Aorta (tissue), 5 donors: Measurements from ENCODE around the gene IGDCC3. TPM values are rescaled to one million over a fixed set of nuclear protein-coding genes. Genes with fewer than 3 reads are reported as not detected.
A peak's percentile ranks its signal among the peaks of the same experiment; 100 is the strongest.

ENCODE experiments used
- ATAC-seq: fragments of 200-7000 bp; cut with Tn5 transposase; one replicate; pipeline ENCODE4 v1.9.1; 2022; ENCODE audit warnings: moderate library complexity; ENCODE audit not compliant: low FRiP score
- DNase-seq, 2 donors: peaks; one replicate each; pipeline ENCODE4 v3.0.0-alpha.2; 2020
- H3K27ac ChIP-seq, 2 donors: one replicate each; pipeline ENCODE4 v1.5.1; 2013; ENCODE audit warnings: low read length in 2 of 2, mild to moderate bottlenecking in 2 of 2, moderate library complexity in 2 of 2, control low read depth in 1 of 2, inconsistent platforms in 1 of 2, low read depth in 1 of 2
- H3K27me3 ChIP-seq, 2 donors: one replicate each; pipeline ENCODE4 v1.6.1; 2013; ENCODE audit warnings: control low read depth in 1 of 2, low read length in 1 of 2, mild to moderate bottlenecking in 1 of 2, moderate library complexity in 1 of 2; ENCODE audit not compliant: insufficient read depth in 2 of 2, control insufficient read depth in 1 of 2
- H3K36me3 ChIP-seq, 2 donors: one replicate each; pipeline ENCODE4 v1.6.1; 2013; ENCODE audit warnings: control low read depth in 1 of 2, low read length in 1 of 2, mild to moderate bottlenecking in 1 of 2; ENCODE audit not compliant: insufficient read depth in 2 of 2, control insufficient read depth in 1 of 2
- H3K4me1 ChIP-seq, 2 donors: one replicate each; pipeline ENCODE4 v1.6.1; 2013; ENCODE audit warnings: low read length in 2 of 2, control low read depth in 1 of 2, mild to moderate bottlenecking in 1 of 2, moderate library complexity in 1 of 2; ENCODE audit not compliant: insufficient read depth in 2 of 2, control insufficient read depth in 1 of 2
- H3K4me3 ChIP-seq, 2 donors: one replicate each; pipeline ENCODE4 v1.5.1; 2013; ENCODE audit warnings: low read length in 2 of 2, control low read depth in 1 of 2, mild to moderate bottlenecking in 1 of 2
- H3K9me3 ChIP-seq: one replicate; pipeline ENCODE4 v1.6.1; 2013; ENCODE audit warnings: mild to moderate bottlenecking, low read length; ENCODE audit not compliant: control insufficient read depth
- WGBS, 2 donors: extraction: QIAGEN DNeasy Blood & Tissue Kit; methylation state at CpG; one replicate each; pipeline ENCODE4 v1.1.7; 2013; 5-methylcytosine and 5-hydroxymethylcytosine counted together
- intact Hi-C, 2 donors: fragments of 100-400 bp; cut with DNase I; formaldehyde crosslinking; loops; one replicate each; pipeline versions ENCODE4 v1.14.2 to v1.15.0; 2022
- polyA plus RNA-seq, 2 donors: library from polyadenylated mRNA; stranded (reverse); fragments of 200-250 nt; gene quantifications; one replicate each; pipeline ENCODE4 v1.2.3, GENCODE V29; 2013
- total RNA-seq, 2 donors: library from RNA; stranded (reverse); fragmentation: NEBNext Ultra II Directional; extraction: Animal tissue kit (Norgen Biotek cat#: 25700); gene quantifications; one replicate each; pipeline ENCODE4 v1.2.1, GENCODE V29; 2021
- donor health status: healthy with polysubstance abuse.
- donor health status: Bipolar disorder and iron deficiency.
- donor health status: DM: no; HTN: no; CAD: no.
- donor health status: DM: no; HTN: no; CAD: no.
- donor health status: DM: yes; HTN: yes; CAD: no.

IGDCC3 gene
- total and polyA plus RNA-seq, 4 donors: not detected

DNA sequence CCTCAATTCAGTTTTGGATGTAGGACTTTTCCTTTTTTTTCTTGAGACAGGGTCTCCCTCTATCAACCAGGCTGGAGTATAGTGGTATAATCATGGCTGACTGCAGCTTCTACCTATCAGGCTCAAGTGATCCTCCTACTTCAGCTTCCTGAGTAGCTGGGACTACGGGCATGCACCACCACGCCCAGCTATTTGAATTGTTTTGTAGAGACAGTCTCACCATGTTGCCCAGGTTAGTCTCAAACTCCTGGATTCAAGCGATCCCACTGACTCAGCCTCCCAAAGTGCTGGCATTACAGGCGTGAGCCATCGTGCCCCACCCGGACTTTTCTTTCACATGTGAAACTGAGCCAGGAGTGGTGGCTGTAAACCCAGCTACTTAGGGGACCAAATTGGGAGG lies 69.8 kb downstream of the IGDCC3 start:
- Histone ChIP-seq H3K9me3 (no peaks in the 10 kb centered on the region), H3K4me1 (no peaks in the 10 kb centered on the region), H3K36me3 (no peaks in the 10 kb centered on the region), H3K4me3 (no peak overlapping the region), H3K27ac (no peak overlapping the region), H3K27me3 (no peaks in the 10 kb centered on the region)
- DNase-seq (no peak), ATAC-seq (no peak)
- intact Hi-C loops: no loop called here
- WGBS, 2 donors: 81 to 82% methylated on average over 6 of the region's 6 CpGs

DNA sequence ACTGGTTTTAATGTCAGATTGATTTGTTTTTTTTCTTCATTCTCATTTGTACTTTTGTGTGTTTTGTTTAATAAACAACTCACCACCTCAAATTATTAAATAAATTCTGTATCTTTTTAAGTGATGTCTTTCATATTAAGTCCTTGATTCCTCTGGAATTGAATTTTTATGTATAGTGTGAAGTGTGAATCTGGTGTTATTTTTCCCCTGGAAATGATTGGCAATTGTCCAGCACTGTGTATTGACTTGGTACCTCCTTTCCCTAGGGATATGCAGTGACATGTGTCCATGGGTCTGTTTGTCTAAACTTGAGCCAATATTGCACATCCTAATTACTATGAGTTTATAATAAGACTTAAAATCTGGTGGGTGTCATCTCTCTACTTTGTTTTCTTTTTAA lies 71.3 kb downstream of the IGDCC3 start:
- no peaks in the 10 kb centered on the region for H3K27me3 ChIP-seq
- H3K9me3 ChIP-seq: no peaks in the 10 kb centered on the region
- no peak overlapping the region for H3K27ac ChIP-seq
- intact Hi-C loops: no loop called here
- no peaks in the 10 kb centered on the region for H3K36me3 ChIP-seq
- no peaks in the 10 kb centered on the region for H3K4me1 ChIP-seq
- H3K4me3 ChIP-seq: no peak overlapping the region
- no peak for DNase-seq
- ATAC-seq: no peak

DNA sequence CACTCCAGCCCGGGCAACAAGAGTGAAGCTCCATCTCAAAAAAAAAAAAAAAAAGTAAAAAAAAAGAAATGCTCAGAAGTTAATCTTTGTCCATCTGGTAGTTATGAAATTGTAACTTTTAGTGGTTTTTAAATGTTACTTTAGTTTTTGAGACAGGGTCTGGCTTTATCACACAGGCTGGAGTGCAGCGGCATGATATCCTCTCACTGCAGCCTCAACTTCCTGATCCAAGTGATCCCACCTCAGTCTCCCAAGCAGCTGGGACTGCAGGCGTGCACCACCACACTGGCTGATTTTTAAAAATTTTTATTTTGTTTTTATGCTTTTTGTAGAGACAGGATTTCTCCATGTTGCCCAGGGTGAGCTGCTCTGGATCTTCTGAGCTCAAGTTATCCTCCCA lies 72.0 kb downstream of the IGDCC3 start:
- intact Hi-C loops: no loop called here
- H3K4me1 ChIP-seq: no peaks in the 10 kb centered on the region
- no peak overlapping the region for H3K27ac ChIP-seq
- H3K9me3 ChIP-seq: no peaks in the 10 kb centered on the region
- H3K27me3 ChIP-seq: no peaks in the 10 kb centered on the region
- 63 to 68% methylated on average over 3 of the region's 3 CpGs for WGBS, 2 donors
- H3K4me3 ChIP-seq: no peak overlapping the region
- no peak for DNase-seq
- ATAC-seq: no peak
- H3K36me3 ChIP-seq: no peaks in the 10 kb centered on the region

DNA sequence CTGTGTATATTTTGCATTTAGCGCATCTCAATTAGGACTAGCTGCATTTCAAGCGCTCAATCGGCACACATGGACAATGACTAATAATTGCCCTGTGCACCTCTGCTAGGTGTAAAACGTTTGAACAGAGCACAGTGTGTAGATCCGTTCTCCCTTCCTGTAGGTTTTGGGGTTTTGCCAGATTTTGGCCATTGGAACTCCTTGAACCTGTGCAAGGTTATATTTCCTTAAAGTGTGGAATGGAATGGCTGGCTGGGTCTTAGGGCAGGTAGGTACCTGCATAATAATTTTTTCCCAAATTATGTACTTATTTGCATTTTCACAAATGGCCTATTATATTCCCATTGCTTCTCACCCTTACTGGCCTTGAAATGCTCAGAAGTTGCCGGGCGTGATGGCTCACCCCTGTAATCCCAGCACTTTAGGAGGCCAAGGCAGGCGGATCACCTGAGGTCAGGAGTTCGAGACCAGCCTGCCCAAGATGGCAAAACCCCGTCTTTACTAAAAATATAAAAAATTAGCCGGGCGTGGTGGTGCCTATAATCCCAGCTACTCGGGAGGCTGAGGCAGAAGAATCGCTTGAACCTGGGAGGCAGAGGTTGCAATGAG lies 72.5 kb downstream of the IGDCC3 start:
- Histone ChIP-seq H3K27me3 (no peaks in the 10 kb centered on the region), H3K4me3 (peak overlapping the region in 1 of 2 donors; percentile 32), H3K4me1 (no peaks in the 10 kb centered on the region), H3K36me3 (no peaks in the 10 kb centered on the region), H3K27ac (peak overlapping the region in 1 of 2 donors; percentile 75), H3K9me3 (no peaks in the 10 kb centered on the region)
- 44% methylated on average over 14 of the region's 14 CpGs for WGBS, 2 donors
- intact Hi-C loops: no loop called here
- ATAC-seq (no peak), DNase-seq (peak in 1 of 2 donors; percentile 45)

DNA sequence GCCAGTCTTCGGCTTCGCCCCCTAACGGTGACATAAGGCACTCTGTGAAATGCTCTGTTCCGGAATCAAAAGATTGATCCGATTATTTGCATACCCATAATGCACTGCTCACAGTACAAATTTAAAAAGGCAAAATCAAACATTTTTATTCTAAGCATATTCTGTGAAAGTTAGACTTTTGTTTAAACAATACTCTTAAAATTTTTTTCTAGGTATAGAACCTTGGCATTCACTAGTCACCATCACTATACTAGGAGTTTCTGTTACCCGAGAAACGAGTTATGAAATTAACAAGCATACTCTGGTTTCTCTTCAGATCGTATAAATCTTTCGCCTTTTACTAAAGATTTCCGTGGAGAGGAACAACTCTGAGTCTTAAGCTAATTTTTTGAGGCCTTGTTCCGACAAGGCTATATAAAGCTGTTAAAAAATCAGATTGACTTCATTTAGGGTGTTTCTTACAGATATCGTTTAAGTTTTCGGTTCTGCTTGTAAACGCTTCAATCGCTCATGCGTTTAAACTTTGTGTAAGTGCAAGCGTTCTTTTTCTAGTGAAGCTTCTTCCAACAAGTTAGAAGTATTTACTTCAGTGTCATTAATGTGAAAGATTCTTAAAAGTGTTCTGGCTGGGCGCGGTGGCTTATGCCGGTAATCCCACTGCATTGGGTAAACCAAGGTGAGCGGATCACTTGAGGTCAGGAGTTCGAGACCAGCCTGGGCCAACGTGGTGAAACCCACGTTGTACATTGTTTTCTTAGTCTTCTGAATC lies 73.2 kb downstream of the IGDCC3 start, which contains the start of gene RNU5B-1:
Gene RNU5B-1 (plus strand): TSS at position 297 of the 769 bp plus-strand sequence.
- peak; percentile 84 to 88 for DNase-seq
- peak; percentile 97 for ATAC-seq
- H3K9me3 ChIP-seq: no peaks in the 10 kb centered on the region
- H3K27ac ChIP-seq: peak within 1 kb of the TSS; percentile 30 to 91
- intact Hi-C loops: no loop called here
- WGBS, 2 donors: 0% methylated on average over 24 of the region's 24 CpGs
- peak within 1 kb of the TSS; percentile 40 to 97 for H3K4me3 ChIP-seq
- no peaks in the 10 kb centered on the region for H3K36me3 ChIP-seq
- H3K4me1 ChIP-seq: no peaks in the 10 kb centered on the region
- H3K27me3 ChIP-seq: no peaks in the 10 kb centered on the region

DNA sequence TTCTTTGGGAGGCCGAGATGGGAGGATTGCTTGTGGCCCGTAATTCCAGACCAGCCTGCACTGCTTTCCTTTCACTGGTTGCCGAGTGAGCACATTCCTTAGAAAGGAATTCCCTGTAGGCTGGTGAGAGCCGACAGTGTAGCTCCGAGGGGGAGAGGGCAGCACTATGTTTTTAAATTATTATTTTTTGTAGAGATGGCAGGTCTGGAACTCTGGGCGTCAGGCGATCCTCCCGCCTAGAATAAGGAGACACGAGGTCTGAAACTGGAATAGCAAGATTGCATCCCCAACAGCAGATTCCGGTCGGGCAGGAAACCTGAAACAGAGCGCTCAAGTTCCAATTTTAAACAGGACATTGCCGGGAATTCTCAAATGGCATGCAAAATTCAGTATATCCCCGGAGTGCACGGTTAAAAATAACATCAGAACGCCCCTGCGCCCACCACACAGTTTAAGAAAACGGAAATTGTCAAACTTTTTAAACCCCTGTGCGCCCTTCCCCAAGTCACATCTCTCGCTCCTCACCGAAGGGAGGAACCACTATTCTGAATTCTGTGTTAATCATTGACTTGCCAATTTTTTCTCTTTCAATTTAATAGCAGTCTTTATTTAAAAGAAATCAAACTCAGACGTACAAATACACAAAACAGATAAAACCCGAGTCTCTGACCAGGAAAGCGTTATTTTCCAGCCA lies 74.0 kb downstream of the IGDCC3 start:
- 1% methylated on average over 24 of the region's 24 CpGs for WGBS, 2 donors
- Histone ChIP-seq H3K27ac (peak overlapping the region; percentile 30 to 91), H3K36me3 (no peaks in the 10 kb centered on the region), H3K4me1 (no peaks in the 10 kb centered on the region), H3K27me3 (no peaks in the 10 kb centered on the region), H3K4me3 (peak overlapping the region; percentile 40 to 97), H3K9me3 (no peaks in the 10 kb centered on the region)
- peak; percentile 68 to 70 for DNase-seq
- intact Hi-C loops: no loop called here
- ATAC-seq: peak; percentile 70

DNA sequence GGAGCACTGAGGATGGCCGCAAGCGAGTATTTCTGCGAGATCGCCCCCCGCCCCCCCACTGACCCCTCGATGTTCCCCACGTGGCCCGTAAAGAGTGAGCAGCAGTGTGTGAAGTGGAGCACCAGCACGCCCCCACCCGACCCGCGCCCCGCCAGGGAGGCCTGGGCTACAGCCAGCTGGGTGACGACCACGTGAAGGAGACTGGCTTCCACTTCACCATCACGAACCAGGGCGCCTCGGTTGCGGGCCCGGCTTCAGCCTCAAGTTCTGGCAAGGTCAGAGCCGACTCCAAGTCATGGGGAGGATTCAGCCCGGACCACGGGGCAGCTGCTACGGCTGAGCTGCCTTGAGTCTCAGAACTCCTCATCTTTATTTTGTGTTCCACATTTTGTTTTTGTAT lies 75.7 kb downstream of the IGDCC3 start:
- WGBS, 2 donors: 72 to 76% methylated on average over 24 of the region's 24 CpGs
- no peaks in the 10 kb centered on the region for H3K36me3 ChIP-seq
- H3K9me3 ChIP-seq: no peaks in the 10 kb centered on the region
- intact Hi-C loops: no loop called here
- no peak for ATAC-seq
- no peaks in the 10 kb centered on the region for H3K27me3 ChIP-seq
- no peak overlapping the region for H3K27ac ChIP-seq
- H3K4me1 ChIP-seq: no peaks in the 10 kb centered on the region
- H3K4me3 ChIP-seq: no peak overlapping the region
- peak in 1 of 2 donors; percentile 72 for DNase-seq

DNA sequence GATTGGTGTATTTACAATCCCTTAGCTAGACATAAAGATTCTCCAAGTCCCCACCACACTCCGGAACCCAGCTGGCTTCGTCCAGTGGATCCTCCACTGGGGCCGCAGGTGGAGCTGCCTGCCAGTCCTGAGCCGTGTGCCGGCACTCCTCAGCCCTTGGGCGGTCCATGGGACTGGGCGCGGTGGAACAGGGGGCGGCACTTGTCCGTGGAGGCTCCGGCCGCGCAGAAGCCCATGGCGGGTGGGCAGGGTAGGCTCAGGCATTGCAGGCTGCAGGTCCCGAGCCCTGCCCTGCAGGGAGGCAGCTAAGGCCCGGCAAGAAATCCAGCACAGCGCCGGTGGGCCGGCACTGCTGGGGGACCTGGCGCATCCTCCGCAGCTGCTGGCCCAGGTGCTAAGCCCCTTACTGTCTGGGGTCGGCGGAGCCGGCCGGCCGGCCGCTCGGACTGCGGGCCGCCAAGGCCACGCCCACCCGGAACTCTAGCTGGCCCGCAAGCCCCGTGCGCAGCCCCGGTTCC lies 76.8 kb downstream of the IGDCC3 start:
- H3K27ac ChIP-seq: no peak overlapping the region
- 92 to 93% methylated on average over 32 to 36 of the region's 36 CpGs for WGBS, 2 donors
- DNase-seq (no peak), ATAC-seq (no peak)
- H3K9me3 ChIP-seq: no peaks in the 10 kb centered on the region
- no peaks in the 10 kb centered on the region for H3K27me3 ChIP-seq
- H3K4me3 ChIP-seq: no peak overlapping the region
- no peaks in the 10 kb centered on the region for H3K4me1 ChIP-seq
- no peaks in the 10 kb centered on the region for H3K36me3 ChIP-seq
- intact Hi-C loops: no loop called here
